Peyer's patch (tissue), 4 donors: Measurements from ENCODE around the gene HOXD12. TPM values are rescaled to one million over a fixed set of nuclear protein-coding genes. Genes with fewer than 3 reads are reported as not detected.

Experiments used
- small RNA-seq, 2 donors: library from RNA; depleted of rRNA; stranded (forward); fragments of <200 nt; gene quantifications; one replicate each; pipeline ENCODE3, GENCODE V24; 2016
- total RNA-seq, 4 donors: library from RNA; depleted of rRNA; stranded (reverse); fragments of >200 nt; gene quantifications; one replicate each; pipeline ENCODE4 v1.1.0, GENCODE V29; 2016

Gene HOXD12
- total RNA-seq, 4 donors from 2014 or later = not detected

Small RNAs within 50 kb of the gene (small RNA-seq; reads per million reads assigned to genes)
- gene MIR10B = 281,295 to 377,218 reads per million in 2 donors

Other genes starting within 250 kb of the HOXD12 start
- 10 to 100 TPM; 14.3 to 23.9 (median 15.6) TPM for gene LNPK, start 97.5 kb upstream of the HOXD12 start, total RNA-seq
- not detected for gene EVX2, start 15.8 kb upstream of the HOXD12 start, total RNA-seq
- not detected for gene HOXD13, start 7.1 kb upstream of the HOXD12 start, total RNA-seq
- gene HOXD11, start 7.5 kb downstream of the HOXD12 start, total RNA-seq = not detected
- not detected for gene HOXD10, start 17.0 kb downstream of the HOXD12 start, total RNA-seq
- gene HOXD9, start 22.9 kb downstream of the HOXD12 start, total RNA-seq = under 1 TPM in 1 of 4 donors, not detected in 3; 0.70 TPM
- gene HOXD8, start 29.9 kb downstream of the HOXD12 start, total RNA-seq = 1 to 10 TPM; 3.3 to 9.1 (median 5.0) TPM
- 10 to 100 TPM in 2 of 4 donors, 1 to 10 TPM in 2; 1.7 to 13.2 (median 7.0) TPM for gene HOXD4, start 51.8 kb downstream of the HOXD12 start, total RNA-seq
- gene HOXD3, start 57.5 kb downstream of the HOXD12 start, total RNA-seq = 1 to 10 TPM; 2.0 to 9.1 (median 8.3) TPM
- gene HOXD1, start 88.9 kb downstream of the HOXD12 start, total RNA-seq = 10 to 100 TPM in 1 of 4 donors, 1 to 10 TPM in 3; 2.5 to 11.5 (median 9.5) TPM
- 10 to 100 TPM; 17.6 to 33.1 (median 28.9) TPM for gene MTX2, start 169.6 kb downstream of the HOXD12 start, total RNA-seq